ENCODE results near the gene KPNA6.

DNA sequence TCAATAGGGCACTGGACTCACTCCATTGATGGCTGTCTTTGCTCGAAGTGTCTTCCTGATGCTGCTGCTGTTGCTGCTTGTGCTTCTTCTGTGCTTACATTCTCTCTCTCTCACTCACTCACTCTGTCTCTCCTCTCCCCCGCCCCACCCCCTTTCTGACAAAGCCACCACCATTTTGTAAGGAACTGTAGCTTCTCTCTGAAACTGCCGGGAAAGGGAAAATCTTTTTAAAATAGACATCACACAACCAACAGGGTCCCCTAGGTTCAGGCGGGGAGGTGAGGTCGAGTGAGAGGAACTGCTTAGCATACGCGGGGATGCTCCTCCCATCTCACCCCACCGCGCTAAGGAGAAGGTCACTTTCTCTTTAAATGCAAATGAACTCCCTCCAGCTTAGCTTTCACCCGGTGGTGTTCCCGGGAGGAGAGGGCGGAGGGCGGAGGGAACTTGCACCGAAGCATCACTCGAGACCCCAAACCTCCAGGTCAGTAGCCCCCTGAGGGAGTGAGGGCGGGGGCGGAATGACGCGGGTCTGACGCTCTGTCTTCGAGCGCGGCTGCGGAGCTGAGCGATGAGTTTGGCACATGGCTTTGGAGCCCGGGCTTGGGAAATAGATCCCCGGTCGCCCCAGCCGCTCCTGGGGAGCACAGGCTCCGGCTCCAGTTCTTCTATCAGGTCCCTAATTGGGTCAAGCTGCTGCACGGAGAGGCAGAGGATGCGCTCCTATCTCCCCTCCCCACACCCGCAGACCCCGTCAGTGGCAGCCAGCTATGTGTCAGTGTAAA lies 92.6 kb downstream of the KPNA6 start, which contains the start of gene CCDC28B:
- TF ChIP-seq, protein P1, sequence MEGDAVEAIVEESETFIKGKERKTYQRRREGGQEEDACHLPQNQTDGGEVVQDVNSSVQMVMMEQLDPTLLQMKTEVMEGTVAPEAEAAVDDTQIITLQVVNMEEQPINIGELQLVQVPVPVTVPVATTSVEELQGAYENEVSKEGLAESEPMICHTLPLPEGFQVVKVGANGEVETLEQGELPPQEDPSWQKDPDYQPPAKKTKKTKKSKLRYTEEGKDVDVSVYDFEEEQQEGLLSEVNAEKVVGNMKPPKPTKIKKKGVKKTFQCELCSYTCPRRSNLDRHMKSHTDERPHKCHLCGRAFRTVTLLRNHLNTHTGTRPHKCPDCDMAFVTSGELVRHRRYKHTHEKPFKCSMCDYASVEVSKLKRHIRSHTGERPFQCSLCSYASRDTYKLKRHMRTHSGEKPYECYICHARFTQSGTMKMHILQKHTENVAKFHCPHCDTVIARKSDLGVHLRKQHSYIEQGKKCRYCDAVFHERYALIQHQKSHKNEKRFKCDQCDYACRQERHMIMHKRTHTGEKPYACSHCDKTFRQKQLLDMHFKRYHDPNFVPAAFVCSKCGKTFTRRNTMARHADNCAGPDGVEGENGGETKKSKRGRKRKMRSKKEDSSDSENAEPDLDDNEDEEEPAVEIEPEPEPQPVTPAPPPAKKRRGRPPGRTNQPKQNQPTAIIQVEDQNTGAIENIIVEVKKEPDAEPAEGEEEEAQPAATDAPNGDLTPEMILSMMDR (IDR thresholded peaks at IDR 0.05; ENCODE audit: insufficient read depth, low read length, poor library complexity, severe bottlenecking) = no peak
- no peak for TF ChIP-seq EZH2phosphoT487 (conservative IDR thresholded peaks at IDR 0.05; ENCODE audit: low read length)

Data from SU-DHL-6 (cell line).